ENCODE data around the gene ARID5A.
"Not testable (repeated sequence)": the region's sequence is repeated elsewhere in the genome, so short reads cannot be mapped to it uniquely, and the experiment has no call there.

The ARID5A gene

DNA sequence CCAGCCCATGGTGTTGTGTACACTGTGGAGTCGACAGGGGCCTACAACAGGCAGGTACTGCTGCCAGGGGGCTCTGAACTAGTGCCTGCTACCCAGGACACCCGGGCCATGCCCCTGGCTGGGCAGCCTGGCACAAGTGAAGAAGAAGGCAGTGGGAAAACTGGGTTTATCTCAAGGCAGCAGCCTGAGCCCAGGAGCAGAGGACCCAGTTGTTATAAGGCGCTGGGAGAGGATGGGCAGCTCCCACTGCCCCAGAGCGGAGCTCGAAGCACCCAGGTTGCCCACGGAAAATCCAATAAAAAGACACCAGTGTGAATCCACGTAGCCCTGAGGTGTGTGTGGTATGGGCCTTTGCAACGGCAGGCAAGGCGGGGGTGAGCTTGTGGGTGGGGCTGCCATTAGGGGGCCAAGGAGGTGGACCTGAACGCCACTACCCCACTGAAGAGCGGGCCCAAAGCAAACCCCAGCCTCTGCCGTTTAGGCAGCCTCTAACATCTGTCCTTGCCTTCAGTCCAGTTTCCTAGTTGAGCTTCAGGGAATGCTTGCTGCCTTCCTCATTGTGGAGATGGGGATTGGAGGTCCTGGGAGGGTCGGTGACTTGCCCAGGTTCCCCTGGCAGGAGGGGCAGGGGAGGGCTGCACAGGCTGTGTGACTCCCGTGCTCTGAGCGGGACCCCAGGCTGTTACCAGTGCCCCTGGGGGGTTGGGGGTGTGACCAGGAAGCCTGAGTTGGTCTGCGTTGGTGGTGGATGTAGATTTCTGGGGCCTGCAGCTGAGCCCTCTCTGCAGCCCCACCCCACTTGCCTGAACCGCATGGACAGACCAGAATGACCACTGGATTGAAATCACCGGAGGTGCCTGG, 16.0 kb downstream of the ARID5A start:
- Mint-ChIP-seq H3K27me3 (no peaks in the 10 kb centered on the region), H3K4me3 (no peak overlapping the region), H3K4me1 (peaks cover 40% of the 10 kb centered on the region), H3K9me3 (peaks cover 2% of the 10 kb centered on the region), H3K27ac (peak overlapping the region; percentile 74), H3K36me3 (peaks cover 23% of the 10 kb centered on the region)
- no peak for ATAC-seq

DNA sequence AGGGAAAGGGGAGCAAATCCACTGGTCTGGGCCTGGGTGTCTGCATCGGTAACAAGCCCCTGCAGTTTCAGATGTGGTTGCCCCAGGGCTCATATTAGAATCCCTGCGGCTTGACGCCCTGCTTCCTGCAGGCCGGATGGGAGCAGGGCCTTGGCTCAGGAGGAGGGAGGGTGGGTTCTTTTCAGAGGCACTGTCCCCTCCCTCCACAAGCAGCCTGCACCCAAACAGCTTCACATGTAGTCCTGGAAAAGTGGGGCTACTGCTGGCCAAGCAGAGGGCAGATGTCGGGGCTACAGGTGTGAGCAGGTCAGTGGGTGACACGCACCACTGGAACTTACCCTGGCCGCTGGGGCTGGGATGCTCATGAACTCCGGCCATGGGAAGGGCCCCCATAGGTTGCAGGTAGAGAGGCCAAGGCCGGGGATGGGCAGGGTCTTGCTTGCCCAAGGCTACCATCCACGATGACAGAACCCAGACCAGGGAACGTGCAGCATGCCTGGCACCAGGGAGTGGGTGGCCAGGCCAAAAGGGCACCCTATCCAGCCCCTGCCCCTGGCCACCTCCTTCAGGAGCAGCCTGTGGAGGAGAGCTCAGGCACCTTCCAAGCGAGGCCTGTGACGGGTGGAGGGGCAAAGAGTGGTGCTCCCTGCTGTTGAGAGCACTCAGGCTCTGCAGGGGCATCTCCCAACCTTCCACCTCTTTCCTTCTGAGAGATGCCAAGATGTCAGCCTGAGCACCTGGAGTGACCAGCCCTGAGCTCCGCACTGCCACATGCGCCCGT, 16.8 kb downstream of the ARID5A start:
- Mint-ChIP-seq H3K36me3 (peaks cover 21% of the 10 kb centered on the region), H3K4me1 (peaks cover 38% of the 10 kb centered on the region), H3K27ac (peak overlapping the region; percentile 74), H3K9me3 (peaks cover 2% of the 10 kb centered on the region), H3K4me3 (peak overlapping the region; percentile 32), H3K27me3 (no peaks in the 10 kb centered on the region)
- no peak for ATAC-seq

DNA sequence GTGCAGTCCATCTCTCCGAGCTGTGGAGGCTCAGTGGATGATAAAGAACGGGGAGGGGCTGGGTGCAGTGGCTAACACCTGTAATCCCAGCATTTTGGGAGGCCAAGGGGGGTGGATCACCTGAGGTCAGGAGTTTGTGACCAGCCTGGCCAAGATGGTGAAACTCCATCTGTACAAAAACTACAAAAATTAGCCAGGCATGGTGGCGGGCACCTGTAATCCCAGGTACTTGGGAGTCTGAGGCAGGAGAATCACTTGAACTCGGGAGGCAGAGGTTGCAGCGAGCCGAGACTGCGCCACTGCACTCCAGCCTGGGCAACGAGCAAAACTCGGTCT, 17.4 kb downstream of the ARID5A start:
- Mint-ChIP-seq H3K27ac (peak overlapping the region; percentile 74), H3K4me1 (peaks cover 38% of the 10 kb centered on the region), H3K36me3 (peaks cover 21% of the 10 kb centered on the region), H3K4me3 (peak overlapping the region; percentile 32)
- not testable (repeated sequence) for H3K9me3 Mint-ChIP-seq, ATAC-seq, H3K27me3 Mint-ChIP-seq

DNA sequence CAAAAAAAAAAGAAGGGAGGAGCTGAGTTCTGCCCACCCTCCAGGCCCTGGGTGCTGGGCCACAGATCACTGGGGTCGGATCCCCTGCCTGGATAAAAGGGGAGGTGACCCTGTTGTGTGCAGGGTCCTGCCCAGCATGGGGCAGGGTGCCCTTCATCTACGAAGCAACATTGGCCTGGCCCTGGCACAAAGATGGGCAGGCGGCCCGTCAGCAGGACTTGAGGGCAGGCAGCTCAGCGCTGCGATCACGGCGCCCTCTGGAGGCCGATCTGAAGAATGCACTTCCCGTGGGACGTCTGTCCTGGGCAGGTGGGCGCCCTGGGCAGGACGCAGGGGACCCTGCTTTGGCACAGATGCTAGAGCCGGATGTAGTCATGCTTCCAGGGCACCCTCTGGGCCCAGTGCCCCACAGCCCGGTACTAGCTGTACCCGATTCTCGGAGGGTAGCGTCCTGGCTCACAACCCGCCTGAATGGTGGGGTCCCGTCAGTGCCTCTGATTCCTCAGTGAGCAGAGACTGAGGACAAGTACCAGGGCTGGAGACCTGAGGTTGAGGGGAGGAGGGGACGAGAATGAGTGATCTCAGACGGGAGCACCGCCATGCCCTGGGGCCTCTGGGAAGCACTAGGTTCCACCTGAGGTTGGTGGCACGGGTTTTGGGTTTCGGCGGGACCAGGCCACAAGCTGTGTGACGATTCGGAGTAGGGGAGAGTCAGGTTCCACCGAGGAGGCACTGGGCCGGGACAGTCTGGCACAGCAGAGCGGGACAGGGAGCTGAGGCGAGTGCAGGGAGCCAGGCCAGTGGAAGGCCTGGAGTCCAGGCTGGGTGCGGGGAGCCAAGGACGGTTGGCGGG, 18.0 kb downstream of the ARID5A start:
- Mint-ChIP-seq H3K4me1 (peaks cover 38% of the 10 kb centered on the region), H3K27ac (peak overlapping the region; percentile 74), H3K27me3 (no peaks in the 10 kb centered on the region), H3K36me3 (peaks cover 21% of the 10 kb centered on the region), H3K4me3 (peak overlapping the region; percentile 7), H3K9me3 (peaks cover 2% of the 10 kb centered on the region)
- peak; percentile 72 for ATAC-seq

DNA sequence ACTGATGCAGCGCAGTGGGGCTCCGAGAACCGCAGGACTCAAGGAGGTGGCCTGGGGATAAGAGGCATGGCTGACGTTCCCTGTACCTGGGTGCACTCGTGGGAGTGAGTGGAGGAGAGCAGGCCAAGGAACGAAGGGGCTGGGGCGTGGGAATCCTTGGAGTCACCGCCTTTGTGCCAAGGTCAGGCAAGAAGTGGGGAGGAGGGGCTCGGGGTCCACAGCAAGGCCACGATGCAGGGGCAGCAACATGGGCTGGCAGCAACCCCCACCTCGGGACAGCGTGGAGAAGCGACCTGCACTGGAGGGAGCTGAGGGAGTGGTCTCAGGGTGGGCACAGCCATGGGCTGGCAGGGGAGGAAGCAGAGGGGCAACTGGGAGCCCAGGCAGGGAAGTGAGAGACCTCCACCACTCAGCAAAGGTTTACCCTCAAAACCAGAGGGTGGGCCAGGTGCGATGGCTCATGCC, 18.6 kb downstream of the ARID5A start:
- peaks cover 21% of the 10 kb centered on the region for H3K36me3 Mint-ChIP-seq
- H3K9me3 Mint-ChIP-seq = peaks cover 2% of the 10 kb centered on the region
- peak overlapping the region; percentile 74 for H3K27ac Mint-ChIP-seq
- no peak overlapping the region for H3K4me3 Mint-ChIP-seq
- no peak for ATAC-seq
- no peaks in the 10 kb centered on the region for H3K27me3 Mint-ChIP-seq
- peaks cover 38% of the 10 kb centered on the region for H3K4me1 Mint-ChIP-seq

DNA sequence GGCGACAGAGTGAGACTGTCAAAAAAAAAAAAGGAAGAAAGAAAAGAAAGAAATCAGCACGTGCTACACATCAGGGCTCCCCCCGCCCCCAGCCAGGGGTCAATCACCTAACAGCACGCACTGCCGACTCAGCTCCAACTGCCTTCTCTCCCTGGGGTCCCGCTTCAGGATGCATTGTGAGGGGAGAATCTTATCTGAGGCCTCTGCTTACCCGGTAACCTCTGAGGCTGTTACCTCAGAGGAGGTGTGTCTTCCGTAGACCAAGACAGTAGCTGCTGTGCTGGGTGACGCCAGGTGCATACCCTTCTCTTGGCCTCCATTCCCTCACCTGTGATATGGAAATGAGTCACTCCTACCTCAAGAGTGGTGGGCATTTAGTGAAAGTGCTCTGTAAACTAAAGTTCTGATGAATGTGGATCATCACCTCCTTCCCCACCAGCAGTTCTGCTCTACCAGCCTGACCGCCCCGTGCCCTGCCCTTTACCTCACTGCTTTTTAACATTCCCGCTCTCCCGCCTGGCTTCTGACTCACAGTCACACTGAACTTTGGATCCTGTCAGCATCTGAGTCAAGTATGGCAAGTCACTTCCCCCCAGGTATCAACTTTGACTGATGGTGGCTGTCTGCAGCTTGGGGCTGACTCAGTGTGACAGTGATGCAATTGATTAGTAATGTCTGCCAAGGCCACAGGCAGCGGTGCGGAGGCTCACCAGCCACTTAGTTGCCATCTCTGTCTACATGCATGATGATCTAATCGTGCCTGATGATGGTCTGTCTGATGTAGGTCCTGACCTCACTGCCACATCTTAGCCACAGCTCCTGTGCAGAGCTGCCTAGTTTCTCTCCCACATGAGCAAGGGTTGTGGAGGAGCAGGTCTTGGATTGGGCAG, 20.1 kb downstream of the ARID5A start:
- no peaks in the 10 kb centered on the region for H3K27me3 Mint-ChIP-seq
- H3K9me3 Mint-ChIP-seq = peaks cover 2% of the 10 kb centered on the region
- H3K36me3 Mint-ChIP-seq = peaks cover 16% of the 10 kb centered on the region
- peaks cover 38% of the 10 kb centered on the region for H3K4me1 Mint-ChIP-seq
- H3K4me3 Mint-ChIP-seq = no peak overlapping the region
- peak; percentile 37 for ATAC-seq
- H3K27ac Mint-ChIP-seq = peak overlapping the region; percentile 50

DNA sequence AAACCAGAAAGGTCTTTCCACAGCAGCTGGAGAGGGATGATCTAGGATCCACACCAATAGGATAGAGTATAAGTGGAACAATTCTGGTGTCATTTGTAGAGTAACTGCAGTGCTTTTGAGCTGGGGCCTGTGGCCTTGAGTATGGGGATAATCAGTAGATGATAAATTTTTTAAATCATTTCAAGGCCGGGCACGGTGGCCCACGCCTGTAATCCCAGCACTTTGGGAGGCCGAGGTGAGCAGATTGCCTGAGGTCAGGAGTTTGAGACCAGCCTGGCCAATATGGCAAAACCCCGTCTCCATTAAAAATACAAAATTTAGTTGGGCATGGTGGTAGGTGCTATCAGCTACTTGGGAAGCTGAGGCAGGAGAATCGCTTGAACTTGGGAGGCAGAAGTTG, 20.9 kb downstream of the ARID5A start:
- not testable (repeated sequence) for ATAC-seq, H3K9me3 Mint-ChIP-seq, H3K36me3 Mint-ChIP-seq, H3K27me3 Mint-ChIP-seq, H3K4me3 Mint-ChIP-seq
- peaks cover 38% of the 10 kb centered on the region for H3K4me1 Mint-ChIP-seq
- H3K27ac Mint-ChIP-seq = peak overlapping the region; percentile 50

DNA sequence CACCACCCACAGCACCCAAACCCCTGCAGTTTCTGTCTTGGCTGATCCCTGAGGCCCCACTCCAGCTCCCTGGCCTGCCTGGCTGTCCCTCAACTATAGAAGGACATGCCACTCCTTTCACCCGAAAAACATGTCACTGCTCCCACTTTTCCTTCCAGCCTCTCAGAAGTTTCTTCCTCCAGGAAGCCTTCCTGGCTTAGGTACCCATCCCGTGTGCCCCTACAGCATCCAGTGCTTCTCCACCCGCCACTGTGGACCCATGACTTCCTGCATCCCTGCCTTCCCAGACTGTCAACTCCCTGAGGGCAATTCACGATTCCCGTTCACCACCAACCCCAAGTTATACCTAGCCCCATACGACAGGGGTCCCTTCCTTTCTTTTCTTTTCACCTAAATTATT, 21.5 kb downstream of the ARID5A start:
- no peak for ATAC-seq
- H3K27ac Mint-ChIP-seq = no peak overlapping the region

DNA sequence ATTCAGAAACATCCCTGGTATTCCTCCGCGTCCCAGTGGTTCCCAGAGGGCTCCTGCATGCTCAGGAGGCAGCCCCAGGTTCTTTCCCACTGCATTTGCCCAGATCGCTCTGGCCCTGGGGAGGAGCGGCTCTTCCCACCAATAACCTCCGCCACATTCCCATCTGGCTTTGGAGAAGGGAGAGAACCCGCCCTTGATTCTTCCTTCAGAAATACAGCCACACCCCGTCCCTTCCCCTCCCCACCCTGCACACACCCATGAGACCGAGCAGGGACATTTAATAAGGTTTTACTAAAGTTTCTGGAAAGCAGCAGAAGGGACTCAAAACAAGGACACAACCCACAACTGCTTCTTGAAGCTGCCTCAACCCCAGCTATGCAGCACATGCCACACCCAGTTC, 21.9 kb downstream of the ARID5A start:
- ATAC-seq = no peak
- no peak overlapping the region for H3K27ac Mint-ChIP-seq
- peaks cover 30% of the 10 kb centered on the region for H3K4me1 Mint-ChIP-seq
- peaks cover under 1% of the 10 kb centered on the region for H3K36me3 Mint-ChIP-seq
- peaks cover 2% of the 10 kb centered on the region for H3K9me3 Mint-ChIP-seq
- no peak overlapping the region for H3K4me3 Mint-ChIP-seq
- H3K27me3 Mint-ChIP-seq = no peaks in the 10 kb centered on the region

More for the DNA sequence above, 21.5 kb downstream of the ARID5A start:
- no peaks in the 10 kb centered on the region for H3K27me3 Mint-ChIP-seq
- peaks cover 34% of the 10 kb centered on the region for H3K4me1 Mint-ChIP-seq
- peaks cover 2% of the 10 kb centered on the region for H3K9me3 Mint-ChIP-seq
- peaks cover 5% of the 10 kb centered on the region for H3K36me3 Mint-ChIP-seq
- H3K4me3 Mint-ChIP-seq = no peak overlapping the region

DNA sequence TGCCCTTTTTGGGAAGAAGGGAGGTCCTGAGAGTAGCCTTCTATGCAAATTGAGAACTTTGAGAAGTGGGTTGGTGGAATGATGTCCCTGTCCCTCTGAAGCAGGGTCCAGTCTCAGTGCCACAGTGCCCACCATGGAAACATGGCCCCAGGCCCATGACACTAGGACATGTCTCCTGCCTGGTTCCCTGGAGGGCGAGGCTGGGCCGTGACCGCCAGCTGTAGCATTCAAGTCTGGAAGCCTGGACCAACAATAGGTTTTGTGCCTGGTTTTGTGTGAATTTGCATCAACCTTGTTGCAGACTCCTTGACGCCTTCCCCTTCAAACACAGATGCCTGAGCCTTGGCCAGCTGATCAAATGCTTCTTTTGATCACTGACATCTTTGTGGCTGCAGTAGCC, 27.5 kb downstream of the ARID5A start:
- Mint-ChIP-seq H3K9me3 (no peaks in the 10 kb centered on the region), H3K27ac (no peak overlapping the region), H3K36me3 (no peaks in the 10 kb centered on the region), H3K4me3 (no peak overlapping the region), H3K4me1 (no peaks in the 10 kb centered on the region), H3K27me3 (no peaks in the 10 kb centered on the region)
- ATAC-seq = no peak

DNA sequence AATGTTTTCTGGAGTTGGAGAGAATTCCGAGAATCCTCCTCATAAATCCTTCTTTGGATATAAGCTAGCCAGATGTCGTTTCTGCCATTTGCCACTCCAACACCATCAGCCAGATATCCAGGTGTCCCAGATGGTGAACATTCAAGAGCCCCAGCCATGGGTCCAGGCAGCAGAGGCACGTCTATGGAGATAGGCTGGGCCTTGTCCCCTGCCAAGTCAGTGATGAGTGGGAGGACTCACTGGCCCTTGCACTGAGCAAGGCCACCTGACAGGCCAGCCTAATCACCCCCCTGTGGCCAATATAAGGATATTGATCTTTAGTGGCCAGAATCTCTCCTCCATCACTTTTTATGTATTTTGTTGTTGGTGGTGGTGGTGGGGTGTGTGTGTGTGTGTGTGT, 28.0 kb downstream of the ARID5A start:
- Mint-ChIP-seq H3K36me3 (no peaks in the 10 kb centered on the region), H3K4me1 (no peaks in the 10 kb centered on the region), H3K27me3 (no peaks in the 10 kb centered on the region), H3K4me3 (no peak overlapping the region), H3K9me3 (no peaks in the 10 kb centered on the region), H3K27ac (no peak overlapping the region)
- ATAC-seq = no peak

DNA sequence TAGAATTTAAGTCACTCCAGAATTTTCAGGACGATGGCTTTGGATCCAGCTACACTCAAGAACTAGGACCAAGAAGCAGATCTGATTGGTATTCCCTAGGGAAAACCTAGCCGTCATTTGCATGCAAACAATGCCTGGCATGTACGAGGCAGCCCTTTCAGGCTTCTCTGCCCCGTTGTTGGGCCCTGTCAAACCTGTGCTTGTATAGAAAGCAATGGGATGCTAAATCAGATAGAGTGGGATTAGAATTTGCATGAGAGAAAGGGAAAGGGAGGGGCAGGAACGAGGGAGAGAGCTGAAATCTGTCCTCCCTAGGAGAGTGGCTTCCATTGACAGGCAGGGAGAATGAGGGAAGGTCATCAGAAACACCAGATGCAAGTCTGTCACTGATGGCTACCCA, 28.6 kb downstream of the ARID5A start:
- Mint-ChIP-seq H3K9me3 (no peaks in the 10 kb centered on the region), H3K27me3 (no peaks in the 10 kb centered on the region), H3K27ac (no peak overlapping the region), H3K36me3 (no peaks in the 10 kb centered on the region), H3K4me1 (no peaks in the 10 kb centered on the region), H3K4me3 (no peak overlapping the region)
- ATAC-seq = no peak

DNA sequence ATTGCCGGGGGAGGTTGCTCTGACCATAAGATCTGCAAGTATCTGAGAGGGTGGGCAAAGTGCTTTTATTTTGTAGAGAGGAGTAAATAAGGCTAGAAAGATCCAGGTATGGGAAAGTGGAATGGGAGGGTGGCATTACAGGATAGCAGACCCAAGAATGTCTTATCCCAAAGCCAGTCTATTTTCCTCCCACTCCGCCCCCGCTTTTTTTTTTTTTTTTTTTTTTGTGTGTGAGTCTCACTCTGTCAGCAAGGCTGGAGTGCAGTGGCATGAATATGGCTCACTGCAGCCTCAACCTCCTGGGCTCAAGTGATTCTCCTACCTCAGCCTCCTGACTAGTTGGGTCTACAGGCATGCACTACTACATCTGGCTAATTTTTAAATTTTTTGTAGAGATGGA, 31.5 kb downstream of the ARID5A start:
- Mint-ChIP-seq H3K27ac (no peak overlapping the region), H3K4me1 (no peaks in the 10 kb centered on the region), H3K36me3 (peaks cover 6% of the 10 kb centered on the region), H3K9me3 (no peaks in the 10 kb centered on the region), H3K27me3 (no peaks in the 10 kb centered on the region), H3K4me3 (no peak overlapping the region)
- ATAC-seq = no peak

DNA sequence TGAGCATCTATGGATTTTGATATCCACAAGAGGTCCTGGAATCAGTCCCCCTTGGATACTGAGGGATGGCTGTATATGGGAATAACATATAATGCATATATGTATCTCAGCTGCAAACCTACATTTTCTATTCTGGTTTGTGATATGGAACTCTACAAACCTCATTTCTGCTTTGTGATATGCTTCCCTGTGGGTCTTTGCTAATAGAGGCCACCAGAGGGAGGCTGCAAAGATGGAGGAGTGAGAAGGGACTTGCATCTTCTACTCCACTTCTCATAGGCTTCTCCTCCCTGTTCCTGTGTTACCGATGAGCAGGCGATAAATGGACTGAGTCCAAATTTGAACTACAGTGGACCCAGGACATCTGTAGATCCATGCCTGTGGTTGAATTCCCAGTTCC, 37.8 kb downstream of the ARID5A start:
- Mint-ChIP-seq H3K27ac (no peak overlapping the region), H3K36me3 (peaks cover 11% of the 10 kb centered on the region), H3K4me1 (no peaks in the 10 kb centered on the region), H3K4me3 (no peak overlapping the region), H3K9me3 (no peaks in the 10 kb centered on the region), H3K27me3 (no peaks in the 10 kb centered on the region)
- no peak for ATAC-seq

Data from stimulated activated memory B cell treated with anti-CD40 and anti-IgM and Interleukin-4, amounts not matched to agents 10 μg/mL and 1 μg/mL and 100 μg/mL, for 72 hours (primary cell).